Measurements from ENCODE around the gene FIBCD1. TPM values are rescaled to one million over a fixed set of nuclear protein-coding genes. Genes with fewer than 3 reads are reported as not detected.
A peak's percentile ranks its signal among the peaks of the same experiment; 100 is the strongest.

The FIBCD1 gene
- total and polyA plus RNA-seq, 7 donors: 0.01 TPM; not detected in 6

- Histone ChIP-seq H3K4me1 (peaks cover 3% of the 10 kb centered on the region), H3K36me3 (ENCODE audit: insufficient read depth in 1 of 2, low read depth in 1 of 2) (no peaks in the 10 kb centered on the region), H3K4me3 (no peak overlapping the region), H3K27ac (no peak overlapping the region), H3K9me3 (no peaks in the 10 kb centered on the region), H3K27me3 (ENCODE audit: insufficient read depth in 3 of 3, low read length in 2 of 3) (peaks cover 0 to 84% (median 48%) of the 10 kb centered on the region in 3 donors)
- no peak for TF ChIP-seq CTCF (IDR thresholded peaks at IDR 0.05)
- no peak for ATAC-seq
- whole genome bisulfite sequencing, 3 donors: 63 to 70% (median 68%) methylated on average over 9 to 11 of the region's 11 CpGs
- intact Hi-C loops (cut with DNase I): no loop called here
- DNase-seq: peak in 1 of 2 donors; percentile 31
Observed at GRCh38 chr9:130934246-130934645, 4.8 kb downstream of the FIBCD1 start.

DNA sequence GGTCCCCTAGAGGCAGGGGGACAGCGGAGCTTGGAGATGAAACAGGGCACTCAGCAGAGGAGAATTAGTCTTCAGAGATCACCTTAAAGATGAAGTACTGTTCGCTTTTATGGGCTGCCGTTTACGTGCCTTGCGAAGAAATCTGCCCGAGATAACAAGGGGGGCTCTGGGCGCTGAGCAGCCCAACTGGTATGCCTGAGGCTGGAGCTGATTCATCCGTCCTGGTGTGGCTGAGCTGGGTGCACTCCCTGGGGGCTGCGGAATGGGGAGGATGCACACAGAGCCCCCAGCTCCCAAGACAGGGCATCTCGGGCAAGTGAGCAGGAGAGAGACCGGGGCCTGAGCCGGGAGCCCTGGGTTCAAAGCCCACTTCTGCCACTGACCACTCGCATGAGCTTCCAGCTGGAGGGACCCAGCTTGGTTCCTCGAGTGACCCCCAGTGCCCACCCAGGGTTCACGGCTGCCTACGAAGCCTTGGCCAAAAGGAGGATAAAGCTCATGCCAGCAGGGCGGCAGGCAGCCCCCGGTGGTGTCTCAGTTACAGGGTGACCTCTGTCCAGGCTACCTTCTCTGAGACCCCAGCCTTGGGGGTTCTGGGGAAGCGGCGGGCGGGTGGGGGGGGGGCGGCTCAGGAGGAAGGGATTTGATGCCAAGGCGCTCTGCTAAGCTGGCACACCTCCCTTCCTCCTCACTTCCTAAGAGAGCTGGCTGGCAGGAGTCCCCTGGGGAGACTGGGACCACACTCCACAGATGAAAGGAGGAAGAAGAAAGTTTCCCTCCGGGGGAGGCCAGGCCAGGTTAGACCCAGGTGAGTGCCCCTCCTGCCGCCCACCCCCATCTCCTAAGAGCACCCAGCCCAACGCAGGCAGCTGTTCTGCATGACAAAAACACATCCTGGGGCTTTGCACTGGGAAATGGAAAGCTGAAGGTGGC, 5.7 kb downstream of the FIBCD1 start:
- TF ChIP-seq CTCF (IDR thresholded peaks at IDR 0.05): no peak

DNA sequence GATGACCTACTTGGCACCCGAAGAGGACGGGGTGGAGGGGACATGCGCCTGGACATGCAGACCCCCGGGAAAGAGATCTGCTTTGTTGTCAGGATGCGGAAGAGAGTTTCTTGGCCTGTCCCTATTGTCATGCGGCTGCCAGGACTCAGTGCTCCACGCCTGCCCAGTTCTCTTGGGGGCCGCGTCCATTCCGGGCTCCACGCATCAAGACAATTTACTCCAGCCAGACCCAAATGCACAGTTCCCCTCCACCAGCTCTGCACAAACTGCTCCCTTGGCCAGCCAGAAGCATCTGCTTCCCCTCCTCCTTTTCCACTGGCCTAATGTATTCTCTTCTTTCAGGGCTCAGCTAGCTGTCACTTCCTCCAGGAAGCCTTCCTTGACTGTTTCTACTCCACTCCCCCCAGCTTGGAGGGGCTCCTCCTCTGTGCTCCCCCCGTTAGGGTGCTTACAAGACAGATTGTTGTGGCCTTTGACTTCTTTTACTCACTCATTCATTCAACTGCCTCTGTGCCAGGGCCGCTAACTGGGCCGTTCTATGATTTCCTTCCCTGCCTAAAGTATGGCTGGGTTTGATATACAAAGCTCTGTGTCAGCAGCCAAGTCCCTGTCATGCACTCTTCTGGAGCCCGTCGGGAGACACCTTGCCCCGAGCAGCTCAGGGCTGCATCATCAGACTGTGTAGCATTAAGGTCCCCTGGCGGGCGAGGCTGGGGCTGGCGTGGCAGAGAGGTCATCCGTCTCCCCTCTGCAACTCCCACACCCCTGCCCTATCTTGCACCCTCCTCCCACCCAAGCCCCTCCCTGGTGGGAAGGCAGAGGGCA, 6.6 kb downstream of the FIBCD1 start:
- Histone ChIP-seq H3K36me3 (ENCODE audit: insufficient read depth in 1 of 2, low read depth in 1 of 2) (no peaks in the 10 kb centered on the region), H3K27me3 (ENCODE audit: insufficient read depth in 3 of 3, low read length in 2 of 3) (peaks cover 0 to 70% (median 34%) of the 10 kb centered on the region in 3 donors), H3K27ac (no peak overlapping the region), H3K9me3 (no peaks in the 10 kb centered on the region), H3K4me1 (no peaks in the 10 kb centered on the region), H3K4me3 (no peak overlapping the region)
- TF ChIP-seq CTCF (IDR thresholded peaks at IDR 0.05): no peak
- intact Hi-C loops (cut with DNase I): no loop called here
- 50 to 51% (median 51%) methylated on average over 21 of the region's 21 CpGs for WGBS, 3 donors
- peak in 1 of 2 donors; percentile 49 for DNase-seq
- ATAC-seq: no peak

More for the DNA sequence above, 5.7 kb downstream of the FIBCD1 start:
- 24 to 28% (median 26%) methylated on average over 25 to 26 of the region's 26 CpGs for WGBS, 3 donors
- peaks cover 3% of the 10 kb centered on the region for H3K4me1 ChIP-seq
- peak in 1 of 2 donors; percentile 49 for DNase-seq
- ATAC-seq: no peak
- H3K27ac ChIP-seq: no peak overlapping the region
- no peak overlapping the region for H3K4me3 ChIP-seq
- peaks cover 0 to 79% (median 42%) of the 10 kb centered on the region in 3 donors for H3K27me3 ChIP-seq (ENCODE audit: insufficient read depth in 3 of 3, low read length in 2 of 3)
- H3K36me3 ChIP-seq (ENCODE audit: insufficient read depth in 1 of 2, low read depth in 1 of 2): no peaks in the 10 kb centered on the region
- H3K9me3 ChIP-seq: no peaks in the 10 kb centered on the region
- intact Hi-C loops (cut with DNase I): no loop called here

GRCh38 chr9:130931508-130932254, 7.4 kb downstream of the FIBCD1 start:
- no peak for ATAC-seq
- no peaks in the 10 kb centered on the region for H3K4me1 ChIP-seq
- H3K36me3 ChIP-seq (ENCODE audit: insufficient read depth in 1 of 2, low read depth in 1 of 2): no peaks in the 10 kb centered on the region
- peak in 1 of 2 donors; percentile 39 for DNase-seq
- H3K27me3 ChIP-seq (ENCODE audit: insufficient read depth in 3 of 3, low read length in 2 of 3): peaks cover 0 to 62% (median 30%) of the 10 kb centered on the region in 3 donors
- intact Hi-C loops (cut with DNase I): no loop called here
- no peak overlapping the region for H3K27ac ChIP-seq
- WGBS, 3 donors: 46 to 55% (median 52%) methylated on average over 20 of the region's 20 CpGs
- TF ChIP-seq CTCF (IDR thresholded peaks at IDR 0.05): no peak
- no peak overlapping the region for H3K4me3 ChIP-seq
- no peaks in the 10 kb centered on the region for H3K9me3 ChIP-seq
